Measurements from ENCODE around the gene GAS7.
"Not testable (repeated sequence)": the region's sequence is repeated elsewhere in the genome, so short reads cannot be mapped to it uniquely, and the experiment has no call there.

The GAS7 gene

DNA sequence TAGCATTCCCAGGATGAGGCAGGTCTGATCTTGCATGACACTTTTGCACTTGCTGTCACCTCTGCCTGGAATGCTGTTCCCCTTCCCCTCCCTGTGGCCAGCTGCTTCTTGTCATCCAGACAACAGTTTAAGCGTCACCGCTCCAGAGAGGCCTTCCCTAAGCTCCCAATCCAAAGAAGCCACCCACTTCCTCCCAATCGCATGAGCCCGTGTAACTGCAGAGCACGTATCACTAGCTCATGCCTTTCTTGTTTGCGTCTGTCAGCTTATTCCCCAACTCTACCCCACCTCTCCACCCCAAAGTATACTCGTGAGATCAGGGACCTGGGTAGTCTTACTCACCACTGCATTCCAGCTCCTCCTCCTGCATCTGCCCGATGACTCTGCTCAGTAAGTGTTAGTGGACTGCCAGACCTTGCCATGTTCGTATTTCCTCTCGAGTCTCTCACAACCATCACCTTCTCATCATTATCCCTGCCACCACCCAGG is 92.8 kb downstream of the GAS7 start:
- DNase-seq, result no peak

GRCh38 chr17:10103712-10104111 is 94.7 kb downstream of the GAS7 start:
- no peak for DNase-seq

DNA sequence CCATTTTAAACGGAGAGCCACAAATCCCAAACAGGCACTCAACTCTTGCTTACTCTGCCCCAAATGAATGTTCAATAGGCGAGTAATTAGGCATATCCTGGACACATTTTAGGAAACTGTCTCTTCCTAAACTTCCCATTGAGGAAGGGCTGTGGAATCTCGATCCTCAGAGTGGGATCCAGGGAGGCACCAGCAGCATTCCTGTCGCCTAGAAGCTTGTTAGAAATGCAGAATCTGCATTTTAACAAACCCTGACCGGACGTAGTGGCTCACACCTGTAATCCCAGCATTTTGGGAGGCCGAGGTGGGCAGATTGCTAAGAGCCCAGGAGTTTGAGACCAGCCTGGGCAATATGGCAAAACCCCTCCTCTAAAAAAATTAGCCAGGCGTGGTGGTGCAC is 95.6 kb downstream of the GAS7 start:
- DNase-seq, result no peak

DNA sequence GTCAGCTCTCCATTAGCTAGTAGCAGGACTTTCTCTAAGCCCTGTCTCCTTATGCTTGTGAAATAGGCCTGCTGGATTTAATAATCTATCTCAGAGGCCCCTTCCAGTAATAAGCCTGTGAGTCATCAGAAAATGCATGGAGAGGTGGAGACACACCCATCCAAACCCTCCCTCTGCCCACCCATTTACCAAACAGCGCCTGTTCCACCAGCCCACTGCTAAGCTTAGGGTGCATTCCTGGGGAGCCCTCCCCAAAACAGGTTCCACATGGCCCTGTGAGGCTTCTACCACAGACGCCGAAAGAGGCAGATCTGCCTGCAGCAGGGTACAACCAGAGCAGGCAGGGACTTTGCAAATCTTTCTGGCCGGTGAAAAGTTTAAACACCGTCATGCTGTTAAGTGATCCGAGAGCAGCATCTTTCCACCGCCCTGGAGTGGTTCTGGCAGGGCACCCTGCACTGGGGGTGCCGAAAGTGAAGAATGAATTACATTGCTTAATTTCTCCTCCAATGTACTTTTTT is 99.3 kb downstream of the GAS7 start:
- no peak for DNase-seq

- DNase-seq, result no peak
Measured at GRCh38 chr17:10096596-10096995, 101.8 kb downstream of the GAS7 start.

DNA sequence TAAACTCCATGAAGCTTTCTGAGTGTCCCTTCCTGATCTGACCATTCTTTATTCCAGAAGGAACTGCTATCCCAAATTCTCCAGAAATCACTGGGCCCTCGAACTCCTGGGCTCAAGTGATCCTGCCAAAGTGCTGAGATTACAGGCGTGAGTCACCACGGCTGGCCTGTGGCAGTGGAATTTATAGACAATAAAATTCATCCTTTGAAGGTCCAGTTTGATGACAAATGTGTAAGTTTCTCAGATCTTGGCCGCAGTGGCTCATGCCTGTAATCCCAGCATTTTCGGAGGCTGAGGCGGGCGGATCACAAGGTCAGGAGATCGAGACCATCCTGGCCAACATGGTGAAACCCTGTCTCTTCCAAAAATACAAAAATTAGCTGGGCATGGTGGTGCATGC is 103.1 kb downstream of the GAS7 start:
- not testable (repeated sequence) for DNase-seq

GRCh38 chr17:10094797-10095196 is 103.6 kb downstream of the GAS7 start:
- no peak for DNase-seq

DNA sequence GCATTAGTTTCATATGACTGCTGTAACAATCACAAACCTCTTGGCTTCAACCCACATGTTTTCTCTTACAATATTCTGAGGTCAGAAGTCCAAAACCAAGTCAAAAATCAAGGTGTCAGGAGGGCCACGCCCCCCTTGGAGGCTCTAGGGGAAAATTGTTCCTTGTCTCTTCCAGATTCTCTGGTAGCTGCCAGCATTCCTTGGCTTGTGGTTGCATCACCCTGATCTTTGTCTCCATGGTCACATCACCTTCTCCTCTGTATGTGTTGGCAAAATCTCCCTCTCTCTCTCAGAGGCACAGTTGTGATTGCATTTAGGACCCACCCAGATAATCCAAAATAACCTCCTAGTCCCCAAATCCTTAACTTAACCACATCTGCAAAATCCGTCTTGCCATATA is 105.8 kb downstream of the GAS7 start:
- DNase-seq, result no peak

GRCh38 chr17:10091046-10091445 is 107.4 kb downstream of the GAS7 start:
- no peak for DNase-seq

DNA sequence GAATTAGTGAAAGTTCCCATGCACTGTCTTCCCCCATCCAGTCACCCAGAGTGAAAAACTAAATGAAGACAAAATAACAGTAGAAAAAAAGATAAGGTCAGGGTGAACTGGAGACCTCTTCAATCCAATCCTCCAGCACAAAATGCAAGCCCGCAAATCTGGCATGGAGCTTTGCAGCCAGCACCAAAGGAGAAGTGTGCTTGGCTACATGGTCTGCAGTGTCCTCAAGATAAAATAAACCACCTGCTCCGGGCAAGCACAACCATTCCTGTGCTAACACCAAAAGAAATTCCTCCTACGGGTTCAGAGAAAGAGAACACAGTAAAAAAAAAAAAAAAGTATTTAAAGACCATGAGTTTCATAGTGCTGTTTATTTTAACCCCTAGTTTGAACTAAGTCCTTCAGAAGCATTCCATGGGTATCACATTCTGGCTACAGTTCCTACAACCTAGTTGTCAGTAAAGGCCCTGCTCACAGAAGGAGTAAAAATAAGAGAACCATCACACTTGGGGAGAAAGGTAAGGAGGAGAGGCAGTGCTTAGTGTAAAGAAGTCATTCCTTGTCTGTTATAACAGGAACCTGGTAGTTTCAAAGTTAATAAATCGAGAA is 109.1 kb downstream of the GAS7 start:
- no peak for DNase-seq

DNA sequence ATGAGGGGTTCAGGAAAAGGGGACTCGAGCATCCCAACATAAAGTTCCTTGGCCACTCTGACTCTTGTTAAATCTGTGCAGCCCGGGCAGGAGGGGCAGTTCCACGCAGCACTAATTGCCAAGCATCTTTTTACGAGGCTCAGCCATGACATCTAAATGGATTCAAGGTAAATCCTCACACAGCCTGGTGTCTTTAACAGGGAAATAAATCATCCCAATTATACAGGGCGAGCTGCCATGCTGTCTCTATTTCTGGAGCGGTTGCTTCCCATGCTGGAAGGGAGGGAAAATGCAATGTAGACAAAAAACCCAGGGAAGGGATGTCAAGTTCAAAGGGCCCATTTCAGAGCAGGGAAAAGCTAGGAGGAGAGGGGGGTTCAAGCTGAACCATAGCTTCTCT is 110.0 kb downstream of the GAS7 start:
- DNase-seq, result no peak

- no peak for DNase-seq
Measured at GRCh38 chr17:10087355-10087754, 111.1 kb downstream of the GAS7 start.

- no peak for DNase-seq
Measured at GRCh38 chr17:10083864-10084263, 114.5 kb downstream of the GAS7 start.

DNA sequence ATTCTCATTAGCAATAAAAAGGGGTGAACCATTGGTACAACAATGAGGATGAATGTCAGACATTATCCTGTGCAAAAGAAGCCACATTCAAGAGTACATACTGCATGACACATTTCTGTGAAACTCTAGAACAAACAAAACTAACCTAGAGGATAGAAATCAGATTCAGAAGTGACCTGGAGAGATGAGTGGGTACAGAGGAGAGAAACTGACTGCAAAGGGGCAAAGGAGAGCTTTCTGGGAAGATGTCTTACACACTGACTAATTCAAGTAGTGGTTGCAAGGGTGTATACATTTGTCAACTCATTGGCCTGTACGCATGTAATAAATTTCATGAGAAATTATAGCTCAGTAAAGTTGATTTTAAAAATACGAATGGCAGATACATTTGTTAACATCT is 115.6 kb downstream of the GAS7 start:
- DNase-seq, result no peak

GRCh38 chr17:10081571-10082169 is 116.7 kb downstream of the GAS7 start:
- no peak for DNase-seq

- no peak for DNase-seq
Measured at GRCh38 chr17:10077561-10078299, 120.7 kb downstream of the GAS7 start.

GRCh38 chr17:10075919-10076318 is 122.5 kb downstream of the GAS7 start:
- no peak for DNase-seq

DNA sequence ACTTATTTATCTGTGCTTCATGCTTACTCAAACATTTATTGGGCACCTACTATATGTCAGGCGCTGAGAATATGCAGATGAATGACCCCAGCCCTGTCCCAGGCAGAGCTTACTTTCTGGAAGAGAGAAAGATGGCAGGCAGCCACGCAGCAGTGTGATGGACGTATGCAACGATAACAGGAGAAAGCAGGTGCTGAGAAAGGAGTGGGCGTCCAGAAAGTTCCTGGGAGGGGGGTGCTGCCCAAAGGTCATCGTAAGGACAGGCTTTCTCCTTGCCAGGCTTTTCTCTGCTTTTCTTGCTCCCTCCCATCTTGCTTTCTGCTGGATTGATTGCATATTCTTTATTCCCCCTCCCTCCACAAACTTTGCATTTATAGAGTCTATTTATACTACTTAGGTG is 124.5 kb downstream of the GAS7 start:
- no peak for DNase-seq

DNA sequence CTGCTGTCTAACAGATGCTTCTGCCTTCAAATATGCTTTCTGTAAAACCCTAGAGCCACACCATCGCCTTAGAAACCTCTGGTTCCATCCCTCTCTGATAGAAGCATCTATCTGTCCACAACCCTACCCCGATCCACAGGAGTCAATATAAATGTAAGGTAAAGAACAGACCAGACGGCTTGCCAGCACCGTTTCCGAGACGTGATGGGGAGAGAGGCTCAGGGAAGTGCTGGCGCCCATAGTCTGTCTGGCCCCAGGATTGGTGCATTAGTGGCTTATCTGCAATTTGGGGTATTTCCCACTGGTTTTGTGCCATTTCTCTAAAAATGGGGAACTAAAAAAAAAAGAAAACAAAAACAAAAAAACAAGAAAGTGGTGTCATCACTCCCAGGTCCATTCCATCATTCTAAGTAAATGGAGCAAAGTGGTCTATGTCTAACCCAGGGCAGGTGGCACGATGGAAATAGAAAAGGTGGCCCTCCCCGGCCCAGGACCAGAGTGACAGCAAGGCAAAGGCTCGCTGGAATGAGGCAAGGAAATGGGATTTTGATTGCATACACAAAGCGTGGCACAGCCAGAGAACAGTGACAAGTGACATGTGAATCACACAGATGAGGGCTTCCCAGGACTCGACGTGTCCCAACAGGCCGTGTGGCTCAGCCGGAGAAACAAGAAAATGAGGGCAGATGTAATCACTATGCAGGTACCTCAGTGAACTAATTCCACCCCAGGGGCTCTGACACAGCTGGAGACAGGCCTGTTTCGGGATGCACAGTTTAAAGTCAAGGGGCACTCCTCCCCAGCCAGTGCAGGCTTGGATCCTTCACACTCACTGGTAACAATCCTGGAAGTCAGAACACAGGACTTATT is 125.6 kb downstream of the GAS7 start:
- DNase-seq, result no peak

DNA sequence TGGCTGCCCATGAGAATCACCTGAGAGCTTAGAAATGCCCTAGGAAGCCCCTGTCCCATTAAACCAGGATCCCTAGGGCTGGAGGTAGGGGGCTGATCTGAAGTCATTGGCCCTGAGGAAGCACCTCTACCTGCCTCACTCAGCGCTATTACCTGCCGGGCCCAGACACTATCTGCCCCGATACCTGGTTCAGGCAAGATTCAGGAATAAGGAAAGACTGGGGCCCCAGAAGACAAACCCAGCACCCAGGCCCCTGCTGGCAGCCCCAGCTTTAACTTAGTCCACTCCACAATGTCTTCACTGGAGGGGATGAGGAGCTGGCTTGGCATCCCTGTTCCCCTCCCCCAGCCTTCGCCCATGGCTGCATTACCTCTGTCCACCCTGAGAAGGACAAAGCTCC is 126.3 kb downstream of the GAS7 start:
- DNase-seq, result no peak

DNA sequence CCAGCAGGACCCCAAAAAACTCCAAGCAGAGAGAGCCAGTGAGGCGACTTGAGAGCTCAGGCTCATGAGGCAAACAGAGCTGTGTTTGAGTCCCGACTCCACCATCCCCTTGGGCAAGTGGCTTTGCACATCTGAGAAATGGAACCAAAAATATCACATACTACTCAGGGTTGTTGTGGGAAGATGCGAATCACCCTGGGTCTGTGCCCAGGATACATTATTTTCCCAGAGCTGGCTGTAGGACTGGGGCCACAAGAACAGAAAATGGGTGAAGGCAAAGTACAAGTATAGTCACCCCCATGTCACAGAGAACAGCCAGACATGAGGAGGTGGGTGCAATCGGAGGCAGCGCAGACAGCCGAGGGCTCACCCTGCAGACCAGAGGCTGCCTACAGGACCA is 127.3 kb downstream of the GAS7 start:
- DNase-seq, result no peak

DNA sequence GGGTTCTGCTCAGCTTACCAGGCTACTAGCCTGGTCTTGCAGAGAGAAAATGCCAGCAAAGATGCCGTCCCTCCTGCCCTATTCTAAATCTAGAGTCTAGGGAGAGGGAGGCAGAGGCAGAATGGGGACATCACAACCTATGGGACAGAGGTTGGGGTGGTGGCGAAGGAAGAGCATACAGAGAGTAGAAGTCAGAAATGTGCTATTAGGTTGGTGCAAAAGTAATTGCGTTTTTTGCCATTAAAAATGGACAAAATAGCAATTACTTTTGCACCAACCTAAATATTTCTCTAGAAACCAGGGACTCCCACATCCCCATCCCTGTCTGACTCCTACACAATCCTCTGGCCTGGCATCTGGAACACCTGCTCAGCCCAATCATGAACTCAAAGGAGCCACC is 127.7 kb downstream of the GAS7 start:
- DNase-seq, result no peak

DNA sequence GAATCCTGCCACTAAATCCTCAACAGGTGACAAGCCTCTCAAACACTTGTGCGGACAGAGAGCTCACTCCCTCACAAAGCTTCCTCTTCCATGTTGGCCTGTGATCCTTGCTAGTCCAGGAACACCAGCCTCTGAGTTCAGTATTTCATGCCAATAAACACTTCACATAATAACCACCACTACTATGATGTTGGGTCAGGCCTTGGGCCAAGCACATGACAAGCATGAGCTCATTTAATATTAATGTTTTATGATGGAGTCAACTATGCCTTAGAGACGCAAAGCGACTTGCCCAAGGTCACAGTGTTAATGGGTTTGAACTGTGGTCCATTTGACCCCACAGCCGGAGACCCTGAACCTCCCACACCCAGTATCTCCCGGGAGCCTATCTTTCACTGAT is 129.1 kb downstream of the GAS7 start:
- DNase-seq, result no peak
